H9 (cell line): ENCODE results near the gene SETSIP. TPM values are rescaled to one million over a fixed set of nuclear protein-coding genes. Genes with fewer than 3 reads are reported as not detected.

ENCODE experiments used
- DNase-seq: peaks from one replicate; pipeline ENCODE4 v3.0.0-alpha.2; 2017
- H2AFZ ChIP-seq: one replicate; pipeline ENCODE4 v1.6.1; 2013; ENCODE audit warnings: mild to moderate bottlenecking, low read length, control low read depth, moderate library complexity
- H2AK5ac ChIP-seq: 2 replicates; pipeline ENCODE4 v1.6.1; 2013; ENCODE audit warnings: low read length, control low read depth, mixed read lengths; ENCODE audit not compliant: insufficient read length
- H2BK120ac ChIP-seq: one replicate; pipeline ENCODE4 v1.6.1; 2013; ENCODE audit warnings: low read depth, mild to moderate bottlenecking, low read length, control low read depth, inconsistent platforms; ENCODE audit not compliant: poor library complexity, severe bottlenecking
- H2BK12ac ChIP-seq: 2 replicates; pipeline ENCODE4 v1.6.1; 2013; ENCODE audit warnings: low read length, control low read depth, mixed read lengths, low read depth; ENCODE audit not compliant: insufficient read length
- H2BK15ac ChIP-seq: 2 replicates; pipeline ENCODE4 v1.6.1; 2013; ENCODE audit warnings: low read depth, low read length, control low read depth
- H2BK20ac ChIP-seq: one replicate; pipeline ENCODE4 v1.6.1; 2013; ENCODE audit warnings: low read depth, mild to moderate bottlenecking, low read length, control low read depth, inconsistent platforms; ENCODE audit not compliant: poor library complexity, severe bottlenecking
- H2BK5ac ChIP-seq: 2 replicates; pipeline ENCODE4 v1.6.1; 2013; ENCODE audit warnings: low read length, control low read depth, mixed read lengths; ENCODE audit not compliant: insufficient read length
- H3K14ac ChIP-seq: 2 replicates; pipeline ENCODE4 v1.6.1; 2013; ENCODE audit warnings: low read length, control low read depth; ENCODE audit not compliant: insufficient read depth
- H3K18ac ChIP-seq: 2 replicates; pipeline ENCODE4 v1.6.1; 2013; ENCODE audit warnings: low read depth, mild to moderate bottlenecking, mixed read lengths, low read length, control low read depth; ENCODE audit not compliant: insufficient read length
- H3K23ac ChIP-seq: 2 replicates; pipeline ENCODE4 v1.6.1; 2013; ENCODE audit warnings: low read length, control low read depth, mixed read lengths, low read depth; ENCODE audit not compliant: insufficient read length
- H3K23me2 ChIP-seq: 2 replicates; pipeline ENCODE4 v1.6.1; 2013; ENCODE audit warnings: low read depth, mild to moderate bottlenecking, mixed read lengths, low read length, control low read depth; ENCODE audit not compliant: insufficient read length, poor library complexity, severe bottlenecking
- H3K27ac ChIP-seq: 2 replicates; pipeline ENCODE4 v1.5.1; 2013; ENCODE audit warnings: low read length, control low read depth, mixed read lengths, low read depth; ENCODE audit not compliant: insufficient read length
- H3K27me3 ChIP-seq: 2 replicates; pipeline ENCODE4 v1.6.1; 2013; ENCODE audit warnings: low read length, control low read depth, inconsistent platforms; ENCODE audit not compliant: insufficient read depth
- H3K4ac ChIP-seq: 2 replicates; pipeline ENCODE4 v1.6.1; 2013; ENCODE audit warnings: low read depth, mild to moderate bottlenecking, control low read depth, inconsistent platforms, low read length, moderate library complexity
- H3K4me1 ChIP-seq: 2 replicates; pipeline ENCODE4 v1.6.1; 2013; ENCODE audit warnings: low read length, control low read depth, inconsistent platforms; ENCODE audit not compliant: insufficient read depth
- H3K4me2 ChIP-seq: 2 replicates; pipeline ENCODE4 v1.6.1; 2013; ENCODE audit warnings: low read length, control low read depth, mixed read lengths; ENCODE audit not compliant: insufficient read length, insufficient read depth
- H3K56ac ChIP-seq: 2 replicates; pipeline ENCODE4 v1.6.1; 2013; ENCODE audit warnings: low read depth, mild to moderate bottlenecking, mixed read lengths, low read length, control low read depth; ENCODE audit not compliant: insufficient read length
- H3K79me1 ChIP-seq: 2 replicates; pipeline ENCODE4 v1.6.1; 2013; ENCODE audit warnings: low read depth, mild to moderate bottlenecking, moderate library complexity, low read length, control low read depth, inconsistent platforms; ENCODE audit not compliant: insufficient read depth, poor library complexity, severe bottlenecking
- H3K79me2 ChIP-seq: 2 replicates; pipeline ENCODE4 v1.6.1; 2013; ENCODE audit warnings: low read length, control low read depth, inconsistent platforms; ENCODE audit not compliant: insufficient read depth
- H3K9ac ChIP-seq: 2 replicates; pipeline ENCODE4 v1.6.1; 2013; ENCODE audit warnings: low read length, control low read depth, mixed read lengths; ENCODE audit not compliant: insufficient read length; ENCODE audit errors: extremely low read depth
- H3K9me3 ChIP-seq: one replicate; pipeline ENCODE4 v1.6.1; 2013; ENCODE audit warnings: low read depth, low read length, inconsistent platforms; ENCODE audit not compliant: control insufficient read depth
- H3T11ph ChIP-seq: one replicate; pipeline ENCODE4 v1.6.1; 2013; ENCODE audit warnings: mild to moderate bottlenecking, low read length, control low read depth, inconsistent platforms
- H4K20me1 ChIP-seq: one replicate; pipeline ENCODE4 v1.6.1; 2013; ENCODE audit not compliant: control insufficient read depth, insufficient read length, insufficient read depth
- H4K5ac ChIP-seq: 2 replicates; pipeline ENCODE4 v1.6.1; 2013; ENCODE audit warnings: low read depth, mild to moderate bottlenecking, mixed read lengths, low read length, control low read depth; ENCODE audit not compliant: insufficient read length
- H4K8ac ChIP-seq: replicated peaks from 2 replicates; pipeline ENCODE4 v1.6.1; 2013; ENCODE audit warnings: low read length, control low read depth, mixed read lengths, low read depth; ENCODE audit not compliant: insufficient read length
- H4K91ac ChIP-seq: 2 replicates; pipeline ENCODE4 v1.6.1; 2013; ENCODE audit warnings: low read depth, mild to moderate bottlenecking, moderate library complexity, mixed read lengths, low read length, control low read depth; ENCODE audit not compliant: insufficient read length
- H3K27ac Mint-ChIP-seq, 3 experiments: 2 replicates in 2 of 3; 3 replicates in 1 of 3; pipeline ENCODE4 v1.8.0; 2020 to 2021; ENCODE audit warnings: mixed read lengths in 3 of 3, mild to moderate bottlenecking in 1 of 3, moderate library complexity in 1 of 3
- H3K27me3 Mint-ChIP-seq: 2 replicates; pipeline ENCODE4 v1.8.0; 2021; ENCODE audit warnings: low read depth, mild to moderate bottlenecking, moderate library complexity, mixed read lengths
- H3K36me3 Mint-ChIP-seq, 3 experiments: 2 replicates in 2 of 3; 3 replicates in 1 of 3; pipeline ENCODE4 v1.8.0; 2020 to 2021; ENCODE audit warnings: low read depth in 3 of 3, mixed read lengths in 3 of 3; ENCODE audit not compliant: insufficient read depth in 1 of 3
- H3K4me1 Mint-ChIP-seq, 2 experiments: 2 replicates each; pipeline ENCODE4 v1.8.0; 2020; ENCODE audit warnings: mixed read lengths in 2 of 2
- H3K4me3 Mint-ChIP-seq, 2 experiments: 2 replicates in 1 of 2; 3 replicates in 1 of 2; pipeline ENCODE4 v1.8.0; 2020 to 2021; ENCODE audit warnings: mild to moderate bottlenecking in 2 of 2, mixed read lengths in 2 of 2, moderate library complexity in 1 of 2
- H3K9me3 Mint-ChIP-seq, 2 experiments: 2 replicates in 1 of 2; 3 replicates in 1 of 2; pipeline ENCODE4 v1.8.0; 2020; ENCODE audit warnings: mild to moderate bottlenecking in 2 of 2, mixed read lengths in 2 of 2, moderate library complexity in 1 of 2
- WGBS: extraction: QIAGEN DNeasy Blood & Tissue Kit; methylation state at CpG from one replicate; pipeline ENCODE4 v1.1.7; 2013; ENCODE audit warnings: missing lambda C conversion rate, low lambda C conversion rate, mixed read lengths; ENCODE audit not compliant: insufficient read length; ENCODE audit errors: extremely low coverage; 5-methylcytosine and 5-hydroxymethylcytosine counted together
- total RNA-seq: library from RNA; stranded (reverse); gene quantifications from 2 replicates; pipeline ENCODE4 v1.2.1, GENCODE V29; 2021
- TF ChIP-seq, protein P1 (sequence below): fragments of 200-600 bp; sonication (generic); conservative IDR thresholded peaks from 3 replicates; pipeline ENCODE4 v1.8.0; 2021; ENCODE audit warnings: antibody characterized with exemption, mild to moderate bottlenecking

SETSIP gene
- total RNA-seq, 1 experiment from 2014 or later: 0.35 TPM

DNA sequence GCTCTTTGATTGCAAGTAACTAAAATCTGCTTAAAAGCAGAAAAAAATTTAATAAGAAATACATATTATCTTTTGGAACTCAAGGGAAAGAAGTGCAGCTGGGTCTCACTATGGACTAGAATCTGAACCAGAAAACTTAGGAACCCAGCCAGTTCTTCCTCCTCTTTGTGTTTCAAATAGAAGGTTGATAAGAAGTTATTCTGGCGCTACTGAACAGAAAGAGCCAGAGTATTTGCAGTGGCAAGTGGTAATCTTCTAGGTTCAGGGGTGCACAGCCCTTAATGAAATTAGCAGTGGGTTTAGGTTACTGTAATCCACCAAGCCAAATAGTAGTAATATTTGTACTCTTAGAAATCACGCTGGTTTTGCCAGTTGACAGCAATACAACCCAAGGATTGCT, 33.4 kb upstream of the SETSIP start:
- H4K5ac ChIP-seq: no peak overlapping the region
- H2AFZ ChIP-seq: no peak overlapping the region
- no peak overlapping the region for H2AK5ac ChIP-seq
- Mint-ChIP-seq H3K27me3 (no peaks in the 10 kb centered on the region; the same call in 1 of the 2 replicates), H3K36me3 (no peaks in the 10 kb centered on the region), H3K4me3 (no peak overlapping the region), H3K4me1 (no peaks in the 10 kb centered on the region), H3K27ac (no peak overlapping the region), H3K9me3 (no peaks in the 10 kb centered on the region)
- WGBS: no CpG with 5 or more reads among the region's 2 CpGs
- H2BK15ac ChIP-seq: no peak overlapping the region
- no peak overlapping the region for H2BK20ac ChIP-seq
- H3K56ac ChIP-seq: no peak overlapping the region
- H3K27me3 ChIP-seq: no peaks in the 10 kb centered on the region
- H2BK120ac ChIP-seq: no peak overlapping the region
- no peak overlapping the region for H3K18ac ChIP-seq
- no peaks in the 10 kb centered on the region for H3K23me2 ChIP-seq
- H3K4me1 ChIP-seq: no peaks in the 10 kb centered on the region
- TF ChIP-seq, protein P1, sequence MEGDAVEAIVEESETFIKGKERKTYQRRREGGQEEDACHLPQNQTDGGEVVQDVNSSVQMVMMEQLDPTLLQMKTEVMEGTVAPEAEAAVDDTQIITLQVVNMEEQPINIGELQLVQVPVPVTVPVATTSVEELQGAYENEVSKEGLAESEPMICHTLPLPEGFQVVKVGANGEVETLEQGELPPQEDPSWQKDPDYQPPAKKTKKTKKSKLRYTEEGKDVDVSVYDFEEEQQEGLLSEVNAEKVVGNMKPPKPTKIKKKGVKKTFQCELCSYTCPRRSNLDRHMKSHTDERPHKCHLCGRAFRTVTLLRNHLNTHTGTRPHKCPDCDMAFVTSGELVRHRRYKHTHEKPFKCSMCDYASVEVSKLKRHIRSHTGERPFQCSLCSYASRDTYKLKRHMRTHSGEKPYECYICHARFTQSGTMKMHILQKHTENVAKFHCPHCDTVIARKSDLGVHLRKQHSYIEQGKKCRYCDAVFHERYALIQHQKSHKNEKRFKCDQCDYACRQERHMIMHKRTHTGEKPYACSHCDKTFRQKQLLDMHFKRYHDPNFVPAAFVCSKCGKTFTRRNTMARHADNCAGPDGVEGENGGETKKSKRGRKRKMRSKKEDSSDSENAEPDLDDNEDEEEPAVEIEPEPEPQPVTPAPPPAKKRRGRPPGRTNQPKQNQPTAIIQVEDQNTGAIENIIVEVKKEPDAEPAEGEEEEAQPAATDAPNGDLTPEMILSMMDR: no peak
- H4K20me1 ChIP-seq: peaks cover 3% of the 10 kb centered on the region
- H3K4ac ChIP-seq: no peak overlapping the region
- no peaks in the 10 kb centered on the region for H3K79me2 ChIP-seq
- no peak overlapping the region for H2BK5ac ChIP-seq
- no peaks in the 10 kb centered on the region for H3K9me3 ChIP-seq
- H3K27ac ChIP-seq: no peak overlapping the region
- no peak overlapping the region for H2BK12ac ChIP-seq
- H3K9ac ChIP-seq: no peak overlapping the region
- H4K8ac ChIP-seq: no peak overlapping the region
- DNase-seq: no peak
- H4K91ac ChIP-seq: no peak overlapping the region
- H3K79me1 ChIP-seq: no peaks in the 10 kb centered on the region
- no peak overlapping the region for H3T11ph ChIP-seq
- no peak overlapping the region for H3K4me2 ChIP-seq
- no peak overlapping the region for H3K14ac ChIP-seq
- H3K23ac ChIP-seq: no peak overlapping the region
